HL-60 (cell line): Measurements from ENCODE around the gene LRBA.

ENCODE experiments used
- DNase-seq, 2 experiments: peaks; one replicate each; pipeline ENCODE4 v3.0.0-alpha.2; 2010 to 2020; ENCODE audit warnings: low read depth in 1 of 2, low spot score in 1 of 2
- H3K27ac ChIP-seq: fragments of 250-450 bp; sonication (Bioruptor Pico); replicated peaks from 2 replicates; pipeline ENCODE4 v1.5.1; 2020; ENCODE audit warnings: mild to moderate bottlenecking, moderate library complexity
- H3K27me3 ChIP-seq: fragments of 250-450 bp; sonication (Bioruptor Pico); 2 replicates; pipeline ENCODE4 v1.5.1; 2021; ENCODE audit warnings: mild to moderate bottlenecking, moderate library complexity; ENCODE audit not compliant: insufficient read depth, poor library complexity, severe bottlenecking
- H3K4me3 ChIP-seq: replicated peaks from 2 replicates; pipeline ENCODE4 v1.5.1; 2011; ENCODE audit warnings: mild to moderate bottlenecking, control low read depth, low read length; ENCODE audit not compliant: insufficient read depth
- GABPA ChIP-seq: IDR thresholded peaks from 2 replicates; pipeline ENCODE4 v1.6.1; 2012; ENCODE audit warnings: low read depth
- POLR2AphosphoS5 ChIP-seq: IDR thresholded peaks from 2 replicates; pipeline ENCODE4 v1.6.1; 2012; ENCODE audit warnings: low read depth
- SPI1 ChIP-seq: IDR thresholded peaks from 2 replicates; pipeline ENCODE4 v1.6.1; 2012; ENCODE audit warnings: low read depth, mild to moderate bottlenecking, borderline replicate concordance
- TF ChIP-seq, protein P1 (sequence below): IDR thresholded peaks from 2 replicates; pipeline ENCODE4 v1.6.1; 2012; ENCODE audit warnings: low read depth; ENCODE audit not compliant: insufficient replicate concordance
- TF ChIP-seq, protein P2 (sequence below): IDR thresholded peaks from one replicate; pipeline ENCODE4 v1.5.1; 2011; ENCODE audit warnings: low read length, control low read depth, inconsistent platforms; ENCODE audit not compliant: insufficient read depth

Gene LRBA

DNA sequence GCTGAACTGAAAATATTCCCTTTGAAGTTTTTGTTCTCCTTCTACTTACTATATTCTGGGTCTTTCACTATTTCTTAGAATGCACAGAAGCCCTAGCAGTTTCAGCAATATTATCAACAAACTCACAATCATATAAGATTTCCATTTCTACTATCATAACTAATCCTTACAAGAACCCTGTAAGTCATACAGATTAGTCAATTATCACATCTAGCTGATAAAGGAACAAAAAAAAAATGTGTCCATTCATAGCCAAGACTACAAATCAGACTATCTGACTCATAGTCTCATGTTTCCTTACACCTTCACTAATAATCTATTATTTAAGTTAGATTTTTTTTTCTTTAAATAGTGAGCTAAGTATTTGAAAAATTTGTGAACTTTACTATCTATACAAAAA, 72.5 kb downstream of the LRBA start:
- Histone ChIP-seq H3K27me3 (no peaks in the 10 kb centered on the region), H3K27ac (no peak overlapping the region), H3K4me3 (no peak overlapping the region)
- no peak for DNase-seq
- TF ChIP-seq, protein P1, sequence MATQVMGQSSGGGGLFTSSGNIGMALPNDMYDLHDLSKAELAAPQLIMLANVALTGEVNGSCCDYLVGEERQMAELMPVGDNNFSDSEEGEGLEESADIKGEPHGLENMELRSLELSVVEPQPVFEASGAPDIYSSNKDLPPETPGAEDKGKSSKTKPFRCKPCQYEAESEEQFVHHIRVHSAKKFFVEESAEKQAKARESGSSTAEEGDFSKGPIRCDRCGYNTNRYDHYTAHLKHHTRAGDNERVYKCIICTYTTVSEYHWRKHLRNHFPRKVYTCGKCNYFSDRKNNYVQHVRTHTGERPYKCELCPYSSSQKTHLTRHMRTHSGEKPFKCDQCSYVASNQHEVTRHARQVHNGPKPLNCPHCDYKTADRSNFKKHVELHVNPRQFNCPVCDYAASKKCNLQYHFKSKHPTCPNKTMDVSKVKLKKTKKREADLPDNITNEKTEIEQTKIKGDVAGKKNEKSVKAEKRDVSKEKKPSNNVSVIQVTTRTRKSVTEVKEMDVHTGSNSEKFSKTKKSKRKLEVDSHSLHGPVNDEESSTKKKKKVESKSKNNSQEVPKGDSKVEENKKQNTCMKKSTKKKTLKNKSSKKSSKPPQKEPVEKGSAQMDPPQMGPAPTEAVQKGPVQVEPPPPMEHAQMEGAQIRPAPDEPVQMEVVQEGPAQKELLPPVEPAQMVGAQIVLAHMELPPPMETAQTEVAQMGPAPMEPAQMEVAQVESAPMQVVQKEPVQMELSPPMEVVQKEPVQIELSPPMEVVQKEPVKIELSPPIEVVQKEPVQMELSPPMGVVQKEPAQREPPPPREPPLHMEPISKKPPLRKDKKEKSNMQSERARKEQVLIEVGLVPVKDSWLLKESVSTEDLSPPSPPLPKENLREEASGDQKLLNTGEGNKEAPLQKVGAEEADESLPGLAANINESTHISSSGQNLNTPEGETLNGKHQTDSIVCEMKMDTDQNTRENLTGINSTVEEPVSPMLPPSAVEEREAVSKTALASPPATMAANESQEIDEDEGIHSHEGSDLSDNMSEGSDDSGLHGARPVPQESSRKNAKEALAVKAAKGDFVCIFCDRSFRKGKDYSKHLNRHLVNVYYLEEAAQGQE, result no peak

DNA sequence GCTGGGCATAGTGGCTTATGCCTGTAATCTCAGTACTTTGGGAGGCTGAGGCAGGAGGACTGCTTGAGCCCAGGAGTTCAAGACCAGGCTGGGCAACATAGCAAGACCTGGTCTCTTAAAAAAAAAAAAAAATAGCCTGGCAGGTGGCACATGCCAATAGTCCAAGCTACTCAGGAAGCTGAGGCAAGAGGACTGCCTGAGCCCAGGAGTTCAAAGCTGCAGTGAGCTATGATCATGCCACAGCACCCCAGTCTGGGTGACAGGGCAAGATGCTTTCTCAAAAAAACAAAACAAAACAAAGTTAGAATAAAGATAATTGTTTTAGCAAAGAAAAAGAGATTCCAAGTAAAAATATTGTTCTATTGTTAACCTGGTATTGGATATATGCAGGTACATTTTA, 75.0 kb downstream of the LRBA start:
- Histone ChIP-seq H3K27me3 (no peaks in the 10 kb centered on the region), H3K4me3 (no peak overlapping the region), H3K27ac (no peak overlapping the region)
- no peak for TF ChIP-seq SPI1
- TF ChIP-seq GABPA, result no peak
- no peak for TF ChIP-seq POLR2AphosphoS5
- TF ChIP-seq, protein P1, result no peak
- no peak for DNase-seq

DNA sequence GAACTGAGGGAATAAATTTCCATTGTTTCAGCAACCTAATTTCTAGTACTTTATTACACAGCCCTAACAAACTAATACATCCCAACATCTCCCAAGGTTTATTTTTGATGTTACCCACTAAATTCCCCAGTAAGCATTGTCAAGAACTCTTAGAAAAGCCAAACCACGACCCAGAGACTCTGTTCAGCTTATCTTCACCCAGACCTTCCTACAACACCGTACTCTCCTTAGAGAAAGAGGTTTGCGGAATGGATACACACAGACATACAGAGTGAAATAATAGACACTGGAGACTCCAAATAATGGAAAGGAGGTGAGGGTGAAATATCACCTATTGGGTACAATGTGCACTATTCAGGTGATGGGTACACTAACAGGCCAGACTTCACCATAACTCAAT, 75.6 kb downstream of the LRBA start:
- TF ChIP-seq, protein P1, result no peak
- TF ChIP-seq, protein P2, sequence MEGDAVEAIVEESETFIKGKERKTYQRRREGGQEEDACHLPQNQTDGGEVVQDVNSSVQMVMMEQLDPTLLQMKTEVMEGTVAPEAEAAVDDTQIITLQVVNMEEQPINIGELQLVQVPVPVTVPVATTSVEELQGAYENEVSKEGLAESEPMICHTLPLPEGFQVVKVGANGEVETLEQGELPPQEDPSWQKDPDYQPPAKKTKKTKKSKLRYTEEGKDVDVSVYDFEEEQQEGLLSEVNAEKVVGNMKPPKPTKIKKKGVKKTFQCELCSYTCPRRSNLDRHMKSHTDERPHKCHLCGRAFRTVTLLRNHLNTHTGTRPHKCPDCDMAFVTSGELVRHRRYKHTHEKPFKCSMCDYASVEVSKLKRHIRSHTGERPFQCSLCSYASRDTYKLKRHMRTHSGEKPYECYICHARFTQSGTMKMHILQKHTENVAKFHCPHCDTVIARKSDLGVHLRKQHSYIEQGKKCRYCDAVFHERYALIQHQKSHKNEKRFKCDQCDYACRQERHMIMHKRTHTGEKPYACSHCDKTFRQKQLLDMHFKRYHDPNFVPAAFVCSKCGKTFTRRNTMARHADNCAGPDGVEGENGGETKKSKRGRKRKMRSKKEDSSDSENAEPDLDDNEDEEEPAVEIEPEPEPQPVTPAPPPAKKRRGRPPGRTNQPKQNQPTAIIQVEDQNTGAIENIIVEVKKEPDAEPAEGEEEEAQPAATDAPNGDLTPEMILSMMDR, result no peak
- no peak for TF ChIP-seq POLR2AphosphoS5
- TF ChIP-seq SPI1, result no peak
- no peak for TF ChIP-seq GABPA
- DNase-seq, result no peak
- Histone ChIP-seq H3K27ac (no peak overlapping the region), H3K27me3 (no peaks in the 10 kb centered on the region), H3K4me3 (no peak overlapping the region)

DNA sequence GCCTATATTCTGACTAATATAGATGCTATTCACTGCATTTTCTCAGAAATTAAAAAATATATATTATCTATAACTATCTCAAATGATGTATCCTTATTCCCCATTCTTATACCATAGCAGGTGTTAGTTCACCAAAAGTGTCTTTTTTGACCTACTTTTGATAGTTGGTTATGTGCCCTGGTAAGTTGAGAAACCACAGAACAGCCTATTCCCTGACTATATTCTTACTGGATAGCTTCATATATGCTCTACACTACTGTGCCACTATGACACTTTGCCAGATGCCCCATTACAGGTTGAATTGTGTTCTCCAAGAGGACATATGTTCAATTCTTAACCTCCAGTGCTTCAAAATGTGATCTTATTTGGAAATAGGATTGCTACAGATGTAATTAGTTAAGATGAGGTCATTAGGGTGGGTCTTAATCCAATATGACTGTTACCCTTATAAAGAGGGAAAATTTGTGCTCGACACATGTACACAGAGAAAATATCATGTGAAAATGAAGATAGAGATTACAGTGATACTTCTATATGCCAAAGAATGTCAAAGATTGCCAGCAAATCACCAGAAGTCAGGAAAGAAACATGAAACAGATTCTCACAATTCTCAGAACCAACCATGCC, 76.1 kb downstream of the LRBA start:
- Histone ChIP-seq H3K27me3 (no peaks in the 10 kb centered on the region), H3K27ac (no peak overlapping the region), H3K4me3 (no peak overlapping the region)
- DNase-seq, result no peak
- TF ChIP-seq, protein P1, result no peak
- TF ChIP-seq POLR2AphosphoS5 (no peak), GABPA (no peak), SPI1 (no peak)
- TF ChIP-seq, protein P2, result no peak
